Activated CD4-positive, CD25-positive, alpha-beta regulatory T cell treated with anti-CD3 and anti-CD28 coated beads, Interleukin-2, amount 50 U/mL, for 16 hours (primary cell): ENCODE results near the gene LIF.
"Not testable (repeated sequence)": the region's sequence is repeated elsewhere in the genome, so short reads cannot be mapped to it uniquely, and the experiment has no call there.

ENCODE experiments used
- DNase-seq: peaks from one replicate; pipeline ENCODE4 v3.0.0-alpha.2; 2020; ENCODE audit warnings: low read depth, low spot score

LIF gene

DNA sequence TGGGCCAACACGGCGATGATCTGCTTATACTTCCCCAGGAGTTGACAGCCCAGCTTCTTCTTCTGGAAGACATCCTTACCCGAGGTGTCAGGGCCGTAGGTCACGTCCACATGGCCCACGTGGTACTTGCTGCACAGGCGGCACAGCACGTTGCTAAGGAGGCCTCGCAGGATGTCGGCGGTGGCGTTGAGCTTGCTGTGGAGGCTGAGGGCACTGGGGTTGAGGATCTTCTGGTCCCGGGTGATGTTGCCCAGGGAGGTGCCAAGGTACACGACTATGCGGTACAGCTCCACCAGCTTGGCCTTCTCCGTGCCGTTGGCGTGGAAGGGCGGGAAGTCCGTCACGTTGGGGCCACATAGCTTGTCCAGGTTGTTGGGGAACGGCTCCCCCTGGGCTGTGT is 2.9 kb downstream of the LIF start:
- no peak for DNase-seq

DNA sequence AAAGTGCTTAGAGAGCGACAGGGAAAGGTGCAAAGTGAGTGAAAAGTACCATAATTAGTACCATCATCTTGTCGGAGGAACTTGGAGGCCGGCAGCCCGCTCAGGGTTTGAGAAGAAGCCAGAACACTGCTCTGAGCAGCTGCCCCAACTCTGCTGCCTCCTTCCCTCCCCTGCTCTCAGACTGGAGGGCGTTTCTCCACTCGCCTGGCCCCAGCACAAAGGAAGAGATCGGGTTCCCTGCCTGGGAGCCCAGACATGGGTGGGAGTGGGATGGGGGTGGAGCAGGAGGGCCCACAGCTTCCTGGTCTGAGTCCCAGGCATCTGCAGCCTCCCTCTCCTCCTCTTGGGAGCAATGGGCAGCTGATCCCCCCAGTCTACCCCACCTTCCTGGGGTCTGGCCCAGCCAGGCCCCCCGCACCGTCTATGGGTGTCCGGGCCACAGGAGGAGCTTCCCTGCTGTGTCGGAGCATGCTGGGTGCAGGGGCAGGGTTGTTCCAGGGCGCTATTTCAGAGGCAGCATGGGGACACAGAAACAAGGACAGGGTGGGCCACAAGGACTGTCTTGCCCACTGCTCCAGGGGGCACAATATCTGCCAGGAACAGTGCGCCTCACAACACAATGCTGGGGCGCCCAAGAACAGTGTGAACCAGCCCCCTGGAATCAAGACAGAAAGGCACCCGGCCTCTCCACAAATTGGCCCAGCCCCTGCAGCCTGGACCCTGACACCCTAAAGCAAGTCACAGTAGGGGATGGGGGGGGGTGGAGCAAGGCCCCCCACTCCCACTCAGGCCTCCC is 4.8 kb downstream of the LIF start:
- DNase-seq, result no peak

DNA sequence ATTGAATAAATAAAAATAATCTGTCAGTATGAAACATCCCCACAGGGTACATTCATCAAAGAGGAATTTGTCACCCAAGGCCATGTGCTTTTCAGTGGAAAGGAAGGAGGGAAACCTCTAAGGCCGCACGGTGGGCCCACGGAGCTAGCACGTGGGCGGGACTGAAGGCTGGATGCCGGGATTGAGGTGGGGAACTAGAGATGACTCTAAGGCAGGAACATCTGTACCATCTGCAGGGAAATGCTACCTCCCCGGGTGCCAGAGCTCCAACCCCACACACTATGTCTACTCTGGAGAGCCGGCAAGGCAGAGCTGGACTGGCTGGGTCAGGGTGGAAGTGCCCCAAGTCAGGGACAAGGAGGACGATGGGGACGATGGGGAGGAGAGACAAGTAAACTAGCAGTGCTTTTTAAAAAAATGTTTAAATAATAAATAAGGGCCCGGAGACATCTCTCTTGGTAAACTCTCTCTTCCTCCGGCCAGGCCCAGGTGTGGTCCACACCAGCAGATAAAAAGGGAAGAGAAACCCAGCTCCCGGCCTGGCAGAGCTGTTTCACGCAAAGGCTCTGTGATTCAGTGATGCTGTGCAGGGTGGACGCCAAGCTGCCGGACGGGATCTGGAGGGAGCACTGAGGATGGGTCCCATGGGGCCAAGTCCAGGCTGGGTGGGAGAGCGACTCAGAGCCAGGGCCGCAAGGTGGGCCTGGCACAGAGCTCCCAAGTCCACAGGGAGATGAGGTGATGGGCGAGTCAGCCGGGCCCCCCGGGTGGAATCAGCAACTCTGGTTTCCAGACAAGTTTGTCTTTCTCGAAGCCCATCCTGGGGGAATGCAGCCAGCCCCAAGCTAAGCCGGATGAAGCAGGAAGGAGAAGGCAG is 5.8 kb downstream of the LIF start:
- no peak for DNase-seq

DNA sequence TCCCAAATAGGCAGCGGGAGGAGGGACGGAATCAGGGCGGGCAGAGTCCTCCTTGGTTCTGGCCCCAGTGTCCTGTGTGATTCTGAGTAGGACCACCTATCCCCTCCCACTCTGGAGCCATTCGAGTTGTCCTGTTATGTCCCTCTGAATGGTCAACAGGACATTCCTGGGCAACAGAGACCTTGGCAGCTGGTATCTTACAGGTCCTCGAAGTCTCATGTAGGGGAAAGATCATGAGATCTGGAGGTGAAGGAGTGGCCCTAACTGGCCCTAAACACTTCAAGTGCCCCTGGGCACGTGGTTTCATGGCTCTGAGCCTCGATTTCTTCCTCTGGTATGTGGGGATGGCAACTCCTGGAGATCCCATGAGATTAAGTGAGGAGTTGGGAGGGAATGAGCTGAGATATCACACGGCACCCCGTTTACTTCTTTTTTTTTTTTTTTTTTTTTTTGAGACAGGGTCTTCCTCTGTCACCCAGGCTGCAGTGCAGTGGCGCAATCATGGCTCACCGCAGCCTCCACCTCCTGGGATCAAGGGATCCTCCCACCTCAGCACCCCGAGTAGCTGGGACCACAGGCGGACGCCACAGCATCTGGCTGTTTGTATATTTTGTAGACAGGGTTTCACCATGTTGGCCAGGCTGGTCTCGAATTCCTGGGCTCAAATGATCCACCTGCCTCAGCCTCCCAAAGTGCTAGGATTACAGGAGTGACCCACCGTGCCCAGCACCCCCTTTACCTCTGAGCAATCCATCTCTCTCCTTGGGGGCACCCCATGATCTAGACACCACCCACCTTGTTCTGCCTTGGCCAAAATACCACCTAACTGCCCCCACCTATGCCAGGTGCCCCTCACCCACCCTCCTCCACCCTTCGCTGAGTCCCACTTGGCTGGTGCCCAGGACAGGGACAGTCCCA is 6.8 kb downstream of the LIF start:
- DNase-seq, result no peak

DNA sequence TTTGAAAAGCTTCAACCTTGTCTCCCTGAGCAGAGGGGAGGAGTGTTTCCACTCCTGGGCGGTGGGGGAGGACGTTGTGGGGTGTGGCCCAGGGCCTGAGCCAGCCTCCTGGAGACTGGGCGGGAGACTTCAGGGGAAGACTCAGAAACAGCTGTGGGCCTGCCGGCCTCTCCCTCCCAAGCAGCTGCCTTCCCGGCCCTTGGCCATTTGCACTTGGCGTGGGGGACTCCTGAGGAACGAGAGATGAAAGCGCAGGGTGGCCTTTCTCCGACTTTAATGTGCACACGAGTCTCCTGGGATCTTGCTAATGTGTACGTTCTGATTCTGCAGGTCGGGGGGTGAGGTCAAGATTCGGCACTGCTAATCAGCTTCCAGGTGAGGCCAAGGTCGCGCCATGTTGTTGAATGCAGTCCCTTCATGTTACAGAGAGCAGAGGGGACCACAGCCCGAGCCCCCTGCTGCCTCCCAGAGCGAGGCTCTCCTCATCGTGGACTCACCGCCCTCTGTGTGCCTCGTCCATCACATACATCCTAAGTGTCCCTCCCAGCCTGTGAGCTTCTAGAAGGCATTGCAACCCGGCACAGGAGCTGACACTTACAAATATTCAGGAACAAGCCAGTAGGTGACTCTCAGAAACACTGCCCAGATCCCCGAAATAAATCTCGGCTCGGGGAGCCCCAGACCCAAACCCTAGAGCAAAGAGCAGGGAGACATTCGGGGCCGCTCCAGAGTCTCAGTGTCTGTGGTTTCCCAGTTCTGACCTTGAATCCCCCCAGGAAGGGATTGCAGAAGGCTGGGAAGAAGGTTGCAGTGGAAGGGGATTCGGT is 7.7 kb downstream of the LIF start:
- no peak for DNase-seq

DNA sequence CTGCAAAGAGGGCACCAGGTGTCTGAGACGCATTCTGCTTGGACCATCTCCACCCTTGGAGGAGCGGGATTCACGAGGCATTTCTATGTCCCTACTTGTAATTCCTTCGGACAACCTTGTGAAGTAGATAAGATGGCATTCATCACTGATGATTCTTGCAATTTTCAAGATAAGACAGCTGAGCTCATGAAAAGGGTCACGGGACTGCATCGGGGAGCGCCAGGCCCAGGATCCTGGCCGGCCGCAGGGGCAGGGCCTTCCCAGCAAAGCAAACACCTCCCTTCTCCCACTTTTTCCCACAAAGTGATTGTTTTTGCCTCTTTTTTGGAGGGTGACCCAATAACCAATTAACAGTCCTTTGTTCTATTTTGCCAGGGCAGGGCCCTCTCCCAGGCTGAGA is 8.4 kb downstream of the LIF start:
- no peak for DNase-seq

DNA sequence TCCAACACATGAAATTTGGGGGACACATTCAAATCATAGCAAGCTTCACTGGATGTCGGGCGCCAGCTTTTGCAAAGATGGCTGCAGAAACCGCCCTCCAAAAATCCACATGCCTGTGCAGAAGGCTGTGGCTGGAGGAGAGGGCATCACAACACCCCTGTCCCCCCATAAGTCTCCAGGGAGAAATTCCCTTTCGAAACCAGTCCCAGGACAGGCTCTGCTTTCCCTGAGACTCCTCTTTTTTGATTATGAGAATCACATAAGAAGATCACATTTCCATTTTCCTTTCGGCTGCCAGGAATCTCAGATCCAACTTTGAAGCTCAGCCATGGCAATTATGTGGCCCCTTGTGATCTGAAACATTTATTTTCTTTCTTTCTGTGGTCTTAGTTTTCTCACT is 9.7 kb downstream of the LIF start:
- no peak for DNase-seq

DNA sequence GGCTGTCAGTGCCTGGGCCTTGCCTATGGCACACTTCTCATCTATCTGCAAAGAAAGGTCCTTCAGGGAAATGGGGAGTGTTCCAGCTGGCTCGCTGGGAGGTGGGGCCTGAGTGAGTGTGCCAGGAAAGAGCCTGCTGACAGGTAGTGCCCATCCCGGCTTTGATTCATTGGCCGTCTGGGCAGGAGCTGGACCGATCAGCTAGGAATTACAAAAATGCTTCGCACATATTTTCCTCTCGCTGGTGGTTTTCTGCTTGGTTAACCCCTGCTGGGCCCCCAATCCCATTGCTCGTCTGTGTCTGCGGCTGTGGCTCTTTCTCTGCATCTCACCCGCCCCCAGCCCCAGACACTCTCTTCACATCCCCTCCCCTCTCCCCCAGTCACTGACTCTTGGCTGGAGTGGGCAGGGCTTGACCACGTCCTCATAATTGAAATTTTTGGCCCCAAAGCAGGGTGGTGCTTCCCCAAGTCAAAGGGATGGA is 10.8 kb downstream of the LIF start:
- DNase-seq, result no peak

DNA sequence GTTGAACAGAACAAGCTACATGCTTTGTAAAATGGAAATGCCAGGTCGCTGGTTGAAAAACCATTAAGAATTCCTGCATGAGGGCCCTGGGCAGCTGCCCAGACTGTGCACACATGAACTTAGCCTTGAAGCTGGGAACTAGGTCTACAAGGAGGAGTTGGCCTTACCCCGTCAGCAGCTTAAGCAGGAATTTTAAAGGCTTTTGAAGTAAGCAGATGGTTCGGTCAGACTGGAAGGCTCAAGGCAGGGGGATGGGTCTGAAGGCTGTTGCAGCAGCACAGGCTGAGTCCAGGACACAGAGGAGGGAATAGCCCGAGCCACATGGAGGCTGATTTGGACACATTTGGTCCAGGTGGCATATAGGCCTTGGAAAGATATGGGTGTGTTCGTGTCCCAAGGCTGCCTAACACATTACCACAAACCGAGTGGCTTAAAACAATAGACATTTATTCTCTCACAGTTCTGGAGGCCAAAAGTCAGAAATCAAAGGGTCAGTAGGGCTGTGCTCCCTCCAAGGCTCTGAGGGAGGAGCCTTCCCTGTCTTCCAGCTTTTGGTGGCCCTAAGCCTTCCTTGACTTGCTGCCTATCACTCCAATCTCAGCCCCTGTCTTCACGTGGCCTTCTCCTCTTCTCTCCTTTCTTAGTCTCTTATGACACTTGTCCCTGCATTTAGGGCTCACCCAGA is 11.6 kb downstream of the LIF start:
- no peak for DNase-seq

DNA sequence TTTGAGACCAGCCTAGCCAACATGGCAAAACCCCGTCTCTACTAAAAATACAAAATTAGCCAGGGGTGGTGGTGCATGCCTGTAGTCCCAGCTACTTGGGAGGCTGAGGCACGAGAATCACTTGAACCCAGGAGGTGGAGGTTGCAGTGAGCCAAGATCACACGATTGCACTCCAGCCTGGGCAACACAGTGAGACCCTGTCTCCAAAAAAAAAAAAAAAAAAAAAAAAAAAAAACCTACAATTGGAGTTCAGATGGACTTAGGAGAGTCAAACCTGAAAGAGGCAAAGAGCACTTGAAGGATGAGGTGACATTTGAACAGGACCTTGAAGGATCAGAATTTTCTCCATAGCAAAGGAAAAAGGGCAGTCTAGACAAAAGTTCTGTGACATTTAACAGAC is 12.2 kb downstream of the LIF start:
- not testable (repeated sequence) for DNase-seq

DNA sequence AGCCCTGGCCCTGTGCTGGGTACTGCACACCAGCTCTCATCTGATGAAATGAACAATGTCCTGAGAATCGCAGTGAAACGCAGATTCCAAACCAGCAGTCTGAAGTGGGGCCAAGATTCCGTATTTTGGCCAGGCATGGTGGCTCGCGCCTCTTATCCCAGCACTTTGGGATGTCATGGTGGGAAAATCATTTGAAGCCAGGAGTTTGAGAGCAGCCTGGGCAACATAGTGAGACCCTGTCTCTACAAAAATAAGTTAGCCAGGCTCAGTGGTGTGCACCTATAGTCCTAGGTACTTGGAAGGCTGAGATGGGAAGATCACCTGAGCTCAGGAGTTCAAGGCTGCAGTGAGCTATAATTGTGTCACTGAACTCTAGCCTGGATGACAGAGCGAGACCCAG is 13.0 kb downstream of the LIF start:
- no peak for DNase-seq

DNA sequence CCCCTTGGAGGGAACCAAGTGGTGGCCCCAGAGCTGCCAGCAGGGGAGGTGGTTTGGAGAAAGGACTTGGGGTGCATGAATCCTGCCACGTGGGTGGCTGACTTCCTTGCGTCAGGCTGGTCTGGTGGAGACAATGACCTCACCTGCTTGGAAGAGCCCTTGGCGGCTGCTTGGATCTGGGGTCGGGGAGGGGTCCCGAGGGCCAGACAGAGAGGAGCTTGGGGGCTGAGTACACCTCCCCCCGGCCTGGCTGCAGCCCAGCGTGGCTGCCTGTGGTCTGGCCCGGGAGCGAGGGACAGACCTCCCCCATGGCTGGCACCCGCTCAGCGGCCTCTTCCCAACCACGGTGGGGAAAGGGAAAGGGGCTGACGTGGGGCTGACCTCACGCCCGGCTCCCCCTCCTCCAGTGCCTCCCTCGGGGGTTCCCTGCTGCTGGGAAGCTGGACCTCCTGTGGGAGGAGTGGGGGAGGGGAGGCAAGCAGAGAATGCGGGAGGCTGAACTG is 13.8 kb downstream of the LIF start:
- DNase-seq, result no peak

DNA sequence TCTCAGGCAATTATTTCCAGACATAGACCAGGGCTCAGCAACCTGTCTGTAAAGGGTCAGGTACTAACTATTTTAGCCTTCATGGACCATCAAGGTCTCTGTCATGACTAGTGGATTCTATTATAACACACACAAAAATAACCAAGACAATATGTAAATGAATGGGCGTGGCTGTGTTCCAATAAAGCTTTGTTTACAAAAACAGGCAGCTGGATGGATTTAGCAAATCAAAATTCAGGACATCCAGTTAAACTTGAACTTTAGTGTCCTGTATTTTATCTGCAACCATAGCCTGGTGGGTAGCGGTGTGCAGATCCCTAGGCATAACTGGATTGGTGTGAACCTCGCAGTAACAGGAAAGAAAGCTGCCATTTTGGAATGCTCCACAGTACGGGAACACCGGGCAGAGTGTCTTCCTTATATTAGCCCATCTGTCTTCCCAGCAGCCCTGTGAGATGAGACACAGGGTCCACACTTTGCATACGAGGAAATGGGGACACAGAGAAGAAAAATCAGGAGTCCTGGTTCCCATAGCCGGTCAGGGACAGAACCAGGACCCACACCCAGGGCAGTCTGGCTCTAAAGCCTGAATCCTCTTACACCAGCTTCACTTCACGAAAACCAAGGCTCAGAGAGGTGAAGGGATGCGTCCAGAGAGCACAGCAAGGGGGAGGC is 15.6 kb downstream of the LIF start:
- DNase-seq, result no peak

DNA sequence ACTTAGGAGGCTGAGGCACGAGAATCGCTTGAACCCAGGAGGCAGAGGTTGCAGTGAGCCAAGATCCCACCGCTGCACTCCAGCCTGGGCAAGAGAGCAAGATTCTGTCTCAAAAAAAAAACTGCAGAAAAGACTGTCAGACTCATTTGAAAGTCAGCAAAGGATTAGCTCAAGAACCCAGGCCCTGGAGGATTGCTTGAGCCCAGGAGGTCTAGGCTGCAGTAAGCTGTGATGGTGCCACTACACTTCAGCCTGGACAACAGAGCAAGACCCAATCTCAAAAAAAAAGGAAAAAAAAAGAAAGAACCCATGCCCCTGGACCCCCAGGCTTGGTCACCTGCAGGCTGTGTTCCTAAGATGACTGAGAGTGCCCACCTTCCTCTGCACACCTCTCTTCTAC is 16.2 kb downstream of the LIF start:
- no peak for DNase-seq

DNA sequence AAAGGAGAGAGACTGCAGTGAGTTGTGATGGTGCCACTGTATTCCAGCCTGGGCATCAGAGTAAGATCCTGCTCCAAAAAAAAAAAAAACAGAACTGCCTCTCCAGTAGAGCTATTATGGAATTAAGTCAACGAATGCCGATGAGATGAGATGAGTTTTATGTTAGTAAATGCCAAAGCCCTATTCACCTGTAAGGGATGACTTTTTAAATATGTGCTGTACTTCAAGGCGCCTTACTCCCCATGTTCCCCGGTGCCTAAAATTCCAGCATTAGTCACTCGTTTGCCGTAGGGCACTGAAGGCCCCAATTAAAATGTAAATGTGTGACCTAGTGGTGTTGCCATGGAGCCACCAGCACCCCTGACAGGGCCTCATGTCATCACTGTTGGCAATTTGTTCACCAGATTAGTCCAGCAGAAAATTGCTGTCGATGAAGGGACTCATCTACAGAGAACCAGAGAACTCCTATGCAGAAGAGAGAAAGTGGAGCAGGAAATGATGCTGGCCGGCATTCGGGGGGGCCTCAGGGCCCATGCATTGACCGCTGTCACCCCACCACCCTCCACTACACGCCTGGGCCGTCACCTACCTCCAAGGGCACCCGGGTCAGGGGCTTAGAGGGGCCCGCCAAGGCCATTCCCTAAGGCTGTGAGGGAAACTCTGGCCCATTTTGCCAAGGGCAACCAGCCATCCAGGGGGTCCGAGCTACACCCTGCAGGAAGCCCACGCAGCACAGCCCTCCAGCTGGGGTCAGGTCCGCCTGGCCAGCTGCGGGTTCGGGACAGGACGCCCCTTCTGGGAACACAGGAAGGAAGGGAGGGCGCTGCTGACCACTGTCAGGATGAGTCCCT is 17.8 kb downstream of the LIF start:
- DNase-seq, result no peak

DNA sequence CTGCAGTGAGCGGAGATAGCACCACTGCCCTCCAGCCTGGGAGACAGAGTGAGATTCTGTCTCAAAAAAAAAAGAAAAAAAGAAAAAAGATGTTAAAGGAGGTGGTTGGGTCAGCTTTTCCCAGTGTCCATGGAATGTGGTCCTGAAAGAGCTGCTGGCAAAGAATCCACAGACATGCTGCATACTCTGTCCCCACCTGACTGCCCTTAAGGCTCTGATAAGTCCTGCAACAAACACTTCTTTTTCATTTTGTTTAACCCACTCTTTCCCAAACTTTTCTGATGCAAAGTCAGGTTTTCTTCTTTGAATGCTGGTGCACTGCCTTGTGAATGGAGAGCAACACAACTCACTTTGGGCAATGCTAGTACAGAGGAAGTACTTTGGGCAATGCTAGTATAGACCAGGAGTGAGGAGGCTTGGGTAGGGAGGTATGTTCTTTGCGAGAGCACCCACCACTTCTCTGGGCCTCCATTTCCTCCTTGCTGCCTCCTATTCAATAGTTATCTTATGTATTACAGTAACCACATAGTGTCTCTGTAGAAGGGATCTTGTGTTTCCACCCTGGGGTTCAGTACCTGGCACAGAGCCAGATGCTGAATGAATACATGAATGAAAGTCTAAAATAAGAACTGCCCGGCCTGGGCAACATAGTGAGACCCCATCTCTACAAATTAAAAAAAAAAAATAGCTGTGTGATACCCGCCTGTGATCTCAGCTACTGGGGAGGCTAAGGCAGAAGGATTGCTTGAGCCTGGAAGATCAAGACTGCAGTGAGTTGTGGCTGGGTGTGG is 18.9 kb downstream of the LIF start:
- DNase-seq, result no peak

DNA sequence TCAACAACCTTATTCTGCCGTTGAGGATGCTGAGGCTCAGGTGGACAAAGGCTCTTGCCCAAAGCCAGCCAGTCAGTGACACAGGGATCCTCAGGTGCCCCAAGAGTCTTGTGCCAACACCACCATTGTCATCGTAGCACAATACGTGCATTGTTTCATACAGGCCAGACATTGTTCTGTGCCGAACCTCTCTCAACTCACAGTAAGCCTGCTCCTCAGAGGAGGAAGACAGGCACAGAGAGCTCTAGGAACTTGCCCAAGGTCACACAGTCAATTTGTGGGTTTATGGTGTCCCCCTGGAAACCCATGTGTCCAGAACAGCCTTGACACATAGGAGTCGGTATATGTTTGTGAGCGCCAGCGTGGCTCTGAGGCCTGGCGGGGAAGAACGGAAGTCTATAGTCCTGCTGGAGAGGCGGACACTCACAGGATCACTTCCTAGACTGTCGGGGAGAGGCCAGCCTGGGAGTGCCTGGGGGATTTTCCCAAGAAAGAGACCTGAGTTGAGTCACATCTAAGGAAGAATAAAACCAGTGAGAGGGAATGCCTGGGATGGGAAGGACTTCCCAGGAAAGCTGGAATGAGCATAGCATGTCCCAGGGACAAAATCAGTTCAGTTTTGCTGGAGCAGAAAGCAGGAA is 20.2 kb downstream of the LIF start:
- no peak for DNase-seq
